Esophagus squamous epithelium (tissue), 5 donors: ENCODE results near the gene ITGA11. TPM values are rescaled to one million over a fixed set of nuclear protein-coding genes. Genes with fewer than 3 reads are reported as not detected.

Experiments
- DNase-seq: peaks from one replicate; lab custom pipeline; 2025; lab: John Stamatoyannopoulos, UW
- H3K27ac ChIP-seq, 4 donors: fragments of 200-600 bp; sonication (generic); one replicate each; pipeline ENCODE4 v1.5.1; 2016 to 2019; ENCODE audit warnings: mild to moderate bottlenecking in 1 of 4
- H3K27me3 ChIP-seq, 4 donors: fragments of 200-600 bp; sonication (generic); 1 replicate in 3 of 4; 2 replicates in 1 of 4; pipeline versions ENCODE4 v1.5.1 to v1.6.0; 2017 to 2021; ENCODE audit warnings: antibody characterized with exemption in 1 of 4
- H3K36me3 ChIP-seq, 3 donors: fragments of 200-600 bp; sonication (generic); one replicate each; pipeline ENCODE4 v1.5.1; 2016 to 2019
- H3K4me1 ChIP-seq, 3 donors: fragments of 200-600 bp; sonication (generic); one replicate each; pipeline ENCODE4 v1.5.1; 2017 to 2019
- H3K4me3 ChIP-seq, 4 donors: fragments of 200-600 bp; sonication (generic); 1 replicate in 3 of 4; 2 replicates in 1 of 4; pipeline ENCODE4 v1.5.1; 2016 to 2019; ENCODE audit warnings: mild to moderate bottlenecking in 2 of 4, moderate library complexity in 1 of 4
- H3K9me3 ChIP-seq, 3 donors: fragments of 200-600 bp; sonication (generic); one replicate each; pipeline ENCODE4 v1.5.1; 2016 to 2019
- CTCF ChIP-seq, 6 experiments: fragments of 450-650 bp in 4 of 6; fragments of 200-600 bp in 2 of 6; sonication (generic) in 2 of 6; IDR thresholded peaks; one replicate each; pipeline ENCODE4 v1.5.1; 2016 to 2019; ENCODE audit warnings: antibody characterized with exemption in 6 of 6, mild to moderate bottlenecking in 4 of 6, moderate library complexity in 4 of 6
- POLR2A ChIP-seq, 4 donors: fragments of 450-650 bp; IDR thresholded peaks; one replicate each; pipeline ENCODE4 v1.6.1; 2017; ENCODE audit warnings: antibody characterized with exemption in 4 of 4, mild to moderate bottlenecking in 4 of 4, moderate library complexity in 3 of 4
- WGBS, 2 donors: methylation state at CpG; one replicate each; pipeline ENCODE4 v1.1.5; 2018; 5-methylcytosine and 5-hydroxymethylcytosine counted together
- intact Hi-C: fragments of 100-400 bp; cut with DNase I; formaldehyde crosslinking; loops from one replicate; pipeline ENCODE4 v1.15.0; 2022
- total RNA-seq, 4 donors: library from RNA; depleted of rRNA; stranded (reverse); fragments of >200 nt; gene quantifications; one replicate each; pipeline ENCODE4 v1.1.0, GENCODE V29; 2016
- donor health status: DM: yes; HTN: yes; CAD: no.

The ITGA11 gene
- total RNA-seq, 4 donors from 2014 or later: 0.19 to 2.9 (median 0.81) TPM

GRCh38 chr15:68435966-68436365 lies 4.0 kb upstream of the ITGA11 start:
- DNase-seq: no peak
- WGBS, 2 donors: 82 to 85% methylated on average over 3 of the region's 3 CpGs
- Histone ChIP-seq H3K27ac (no peak overlapping the region), H3K36me3 (no peaks in the 10 kb centered on the region), H3K4me1 (peaks cover 13 to 18% (median 18%) of the 10 kb centered on the region in 3 donors), H3K9me3 (no peaks in the 10 kb centered on the region), H3K4me3 (no peak overlapping the region), H3K27me3 (peaks cover 0 to 82% (median 12%) of the 10 kb centered on the region in 4 donors)
- TF ChIP-seq POLR2A (IDR thresholded peaks at IDR 0.05) (no peak), CTCF (IDR thresholded peaks at IDR 0.05) (no peak)
- intact Hi-C loops: no loop called here

GRCh38 chr15:68434021-68434420 lies 2.1 kb upstream of the ITGA11 start:
- intact Hi-C loops: no loop called here
- DNase-seq: no peak

GRCh38 chr15:68433551-68433950 lies 1.6 kb upstream of the ITGA11 start:
- WGBS, 2 donors: 50 to 71% methylated on average over 1 to 2 of the region's 2 CpGs
- TF ChIP-seq POLR2A (IDR thresholded peaks at IDR 0.05) (no peak), CTCF (IDR thresholded peaks at IDR 0.05) (no peak)
- intact Hi-C loops: no loop called here
- no peaks in the 10 kb centered on the region for H3K36me3 ChIP-seq
- DNase-seq: no peak
- H3K9me3 ChIP-seq: no peaks in the 10 kb centered on the region
- H3K27me3 ChIP-seq: peaks cover 0 to 98% (median 15%) of the 10 kb centered on the region in 4 donors
- no peak overlapping the region for H3K27ac ChIP-seq
- no peak overlapping the region for H3K4me3 ChIP-seq
- peaks cover 13 to 23% (median 20%) of the 10 kb centered on the region in 3 donors for H3K4me1 ChIP-seq

More at GRCh38 chr15:68434021-68434420, 2.1 kb upstream of the ITGA11 start:
- H3K27ac ChIP-seq: no peak overlapping the region
- H3K9me3 ChIP-seq: no peaks in the 10 kb centered on the region
- 78 to 91% methylated on average over 1 to 2 of the region's 6 CpGs for WGBS, 2 donors
- H3K36me3 ChIP-seq: no peaks in the 10 kb centered on the region
- H3K27me3 ChIP-seq: peaks cover 0 to 96% (median 15%) of the 10 kb centered on the region in 4 donors
- peaks cover 13 to 23% (median 20%) of the 10 kb centered on the region in 3 donors for H3K4me1 ChIP-seq
- TF ChIP-seq POLR2A (IDR thresholded peaks at IDR 0.05) (no peak), CTCF (IDR thresholded peaks at IDR 0.05) (no peak)
- no peak overlapping the region for H3K4me3 ChIP-seq

- H3K9me3 ChIP-seq: no peaks in the 10 kb centered on the region
- H3K36me3 ChIP-seq: no peaks in the 10 kb centered on the region
- peak overlapping the region in 1 of 4 donors; percentile 50 for H3K27ac ChIP-seq
- intact Hi-C loops: no loop called here
- H3K4me3 ChIP-seq: peak overlapping the region in 2 of 4 donors; percentile 47 to 62
- peaks cover 13 to 23% (median 20%) of the 10 kb centered on the region in 3 donors for H3K4me1 ChIP-seq
- H3K27me3 ChIP-seq: peaks cover 0 to 99% (median 15%) of the 10 kb centered on the region in 4 donors
- 59 to 68% methylated on average over 13 of the region's 13 CpGs for WGBS, 2 donors
- TF ChIP-seq CTCF (IDR thresholded peaks at IDR 0.05) (no peak), POLR2A (IDR thresholded peaks at IDR 0.05) (no peak)
- DNase-seq: no peak
Observed at GRCh38 chr15:68432441-68433064, 590 bp upstream of the ITGA11 start.

- Histone ChIP-seq H3K4me1 (peaks cover 13 to 23% (median 20%) of the 10 kb centered on the region in 3 donors), H3K4me3 (peak overlapping the region; percentile 14 to 62 (median 44)), H3K9me3 (no peaks in the 10 kb centered on the region), H3K27ac (peak overlapping the region in 3 of 4 donors; percentile 33 to 63 (median 50)), H3K36me3 (no peaks in the 10 kb centered on the region), H3K27me3 (peaks cover 0 to 86% (median 15%) of the 10 kb centered on the region in 4 donors)
- WGBS, 2 donors: 0% methylated on average over 4 of the region's 69 CpGs; no CpG with 5 or more reads in 1 of the 2 donors
- TF ChIP-seq CTCF (IDR thresholded peaks at IDR 0.05) (no peak), POLR2A (IDR thresholded peaks at IDR 0.05) (no peak)
- intact Hi-C loops: no loop called here
- no peak for DNase-seq
Observed at GRCh38 chr15:68431037-68431791, 749 bp downstream of the ITGA11 start.
